AG09319 (cell line): ENCODE results near the gene STK17B.

ENCODE experiments used
- DNase-seq: peaks from one replicate; pipeline ENCODE4 v3.0.0-alpha.2; 2010; ENCODE audit warnings: low read depth; ENCODE audit errors: extremely low read depth
- CTCF ChIP-seq: IDR thresholded peaks from 2 replicates; pipeline ENCODE4 v1.5.1; 2011; ENCODE audit warnings: low read depth, mild to moderate bottlenecking, inconsistent platforms, low read length, moderate library complexity

Gene STK17B

DNA sequence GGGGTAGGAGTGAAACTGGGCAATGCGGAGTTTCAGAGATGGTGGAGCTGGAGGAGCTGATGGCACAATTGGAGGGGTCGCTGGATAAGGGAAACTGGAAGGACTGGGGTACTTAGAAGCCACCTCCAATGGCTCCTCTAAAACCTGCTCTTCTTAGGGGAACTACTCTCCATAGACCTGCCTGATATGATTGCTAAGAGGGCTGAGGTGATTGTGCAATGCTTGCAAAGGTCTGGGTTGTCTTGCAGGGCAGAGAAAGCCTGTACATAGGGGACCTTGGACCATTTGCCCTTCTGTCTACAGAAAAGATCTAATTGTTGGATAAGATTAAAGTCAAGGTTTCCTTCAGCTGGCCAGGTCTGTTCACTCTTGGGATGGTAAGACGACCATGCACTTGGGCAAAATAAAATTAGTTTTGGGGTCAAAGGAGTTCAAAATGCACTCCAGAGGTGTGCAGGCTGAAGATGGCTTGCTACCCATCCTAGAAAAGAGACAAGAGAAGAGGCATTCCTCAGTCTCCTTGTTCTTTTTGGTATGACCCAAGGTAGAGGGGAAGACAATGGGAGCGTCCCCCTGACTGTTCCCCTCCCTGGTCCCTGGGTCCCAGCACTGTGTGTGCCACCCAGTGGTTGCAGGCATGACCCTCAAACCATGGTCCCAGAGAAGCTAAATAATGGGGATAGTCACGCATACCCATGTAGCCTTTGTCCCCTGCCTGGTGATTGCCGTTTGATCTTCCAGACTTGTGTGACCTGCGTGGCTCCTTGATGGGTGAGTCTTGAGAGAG, 41.1 kb downstream of the STK17B start:
- TF ChIP-seq CTCF = no peak
- DNase-seq = no peak

- no peak for TF ChIP-seq CTCF
- DNase-seq = no peak
Measured at GRCh38 chr2:196128749-196129148, 42.6 kb downstream of the STK17B start.

DNA sequence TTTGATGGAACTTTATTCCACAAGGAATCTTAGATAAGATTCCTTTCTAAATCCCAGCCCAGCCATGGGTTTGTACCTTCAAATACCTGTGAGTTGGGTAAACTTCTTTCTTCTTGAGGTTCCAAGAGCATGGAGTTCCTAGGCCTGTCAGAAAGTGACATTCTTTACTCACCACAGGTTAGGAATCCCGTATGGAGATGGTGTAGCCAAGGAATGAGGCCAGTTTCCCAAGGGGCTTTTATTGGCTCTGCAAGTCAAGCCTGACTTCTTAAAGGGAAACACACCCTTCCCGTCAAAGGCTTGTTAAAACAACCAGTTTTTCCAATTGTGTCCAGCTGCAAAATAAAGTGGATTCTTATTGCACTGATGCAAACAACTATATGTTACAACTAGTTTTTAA, 45.8 kb downstream of the STK17B start:
- no peak for TF ChIP-seq CTCF
- DNase-seq = no peak

- no peak for DNase-seq
- no peak for TF ChIP-seq CTCF
Measured at GRCh38 chr2:196123679-196124373, 47.6 kb downstream of the STK17B start.

GRCh38 chr2:196119926-196120325, 51.5 kb downstream of the STK17B start:
- no peak for DNase-seq
- TF ChIP-seq CTCF = no peak

- TF ChIP-seq CTCF = no peak
- no peak for DNase-seq
Measured at GRCh38 chr2:196117214-196117705, 54.1 kb downstream of the STK17B start.

DNA sequence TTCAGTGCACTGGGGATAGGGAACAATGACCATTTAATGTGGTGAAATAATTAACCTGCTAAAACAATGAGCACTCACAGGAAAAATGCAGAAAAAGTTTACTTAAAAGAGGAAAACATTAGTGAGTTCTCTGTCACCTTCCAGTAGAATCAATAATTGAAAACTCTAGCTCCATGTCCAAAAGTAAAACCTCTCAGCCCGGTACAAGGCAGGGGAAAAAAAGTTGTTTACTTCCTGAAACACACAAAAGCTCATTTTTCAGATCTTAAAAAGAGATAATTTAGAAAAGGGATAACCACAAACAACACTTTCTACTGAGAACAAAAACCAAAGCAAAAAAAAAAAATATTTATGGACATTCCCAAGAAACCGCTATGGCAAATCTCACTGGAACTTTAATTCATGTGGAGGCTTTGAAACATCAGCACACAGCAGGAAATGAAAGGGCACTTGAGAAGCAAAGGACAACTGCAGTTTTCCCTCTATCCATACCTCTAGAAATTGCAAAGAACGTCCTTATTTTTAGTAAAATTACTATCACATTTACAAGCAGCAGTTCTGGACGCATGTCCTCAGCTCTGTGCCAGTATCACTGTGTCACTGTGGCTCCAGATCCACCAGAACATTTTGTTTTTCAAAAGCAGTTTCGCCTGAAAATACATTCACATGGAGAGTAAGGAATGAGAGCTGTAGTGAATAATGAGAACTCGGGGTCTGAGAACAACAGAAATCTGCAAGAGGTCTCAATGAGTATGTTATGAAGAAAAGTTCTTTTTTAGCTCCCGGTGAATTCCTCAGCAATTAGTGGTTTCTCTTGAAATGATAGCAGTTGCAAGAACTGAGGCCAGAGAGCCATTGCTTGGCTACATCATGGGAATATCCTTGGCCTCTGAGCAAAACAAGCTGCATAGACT, 58.1 kb downstream of the STK17B start:
- peak; percentile 31 for DNase-seq
- TF ChIP-seq CTCF = no peak
